ENCODE data around the gene CANT1.

DNA sequence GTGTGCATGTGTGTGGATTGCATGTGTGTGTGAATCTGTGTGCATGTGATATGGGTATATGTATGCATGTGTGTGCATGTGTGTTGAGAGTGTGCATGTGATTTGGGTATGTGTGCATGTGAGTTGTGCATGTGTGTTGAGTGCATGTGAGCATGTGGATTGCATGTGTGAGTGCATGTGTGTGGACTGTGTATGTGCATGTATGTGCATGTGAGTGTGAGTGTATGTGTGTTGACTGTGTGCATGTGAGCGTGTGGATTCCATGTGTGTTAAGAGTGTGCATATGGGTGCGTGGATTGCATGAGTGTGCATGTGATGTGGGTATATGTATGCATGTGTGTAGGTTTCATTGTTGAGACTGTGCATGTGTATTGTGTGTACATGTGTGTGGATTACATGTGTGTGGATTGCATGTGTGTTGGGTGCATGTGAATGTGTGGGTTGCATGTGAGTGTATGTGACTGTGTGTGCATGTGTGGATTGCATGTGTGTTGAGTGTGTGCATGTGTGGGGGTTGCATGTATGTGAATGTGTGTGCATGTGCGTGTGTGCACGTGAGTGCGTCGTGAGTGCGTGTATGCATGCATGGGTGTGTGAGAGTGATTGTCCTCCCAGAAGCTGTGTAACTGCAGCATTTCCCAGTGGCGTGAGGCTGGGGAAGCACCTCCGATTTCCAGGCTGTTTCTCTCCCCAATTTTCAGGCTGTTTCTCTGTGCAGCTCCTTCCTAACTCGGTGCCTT is 33.8 kb upstream of the CANT1 start:
- TF ChIP-seq, protein P1, sequence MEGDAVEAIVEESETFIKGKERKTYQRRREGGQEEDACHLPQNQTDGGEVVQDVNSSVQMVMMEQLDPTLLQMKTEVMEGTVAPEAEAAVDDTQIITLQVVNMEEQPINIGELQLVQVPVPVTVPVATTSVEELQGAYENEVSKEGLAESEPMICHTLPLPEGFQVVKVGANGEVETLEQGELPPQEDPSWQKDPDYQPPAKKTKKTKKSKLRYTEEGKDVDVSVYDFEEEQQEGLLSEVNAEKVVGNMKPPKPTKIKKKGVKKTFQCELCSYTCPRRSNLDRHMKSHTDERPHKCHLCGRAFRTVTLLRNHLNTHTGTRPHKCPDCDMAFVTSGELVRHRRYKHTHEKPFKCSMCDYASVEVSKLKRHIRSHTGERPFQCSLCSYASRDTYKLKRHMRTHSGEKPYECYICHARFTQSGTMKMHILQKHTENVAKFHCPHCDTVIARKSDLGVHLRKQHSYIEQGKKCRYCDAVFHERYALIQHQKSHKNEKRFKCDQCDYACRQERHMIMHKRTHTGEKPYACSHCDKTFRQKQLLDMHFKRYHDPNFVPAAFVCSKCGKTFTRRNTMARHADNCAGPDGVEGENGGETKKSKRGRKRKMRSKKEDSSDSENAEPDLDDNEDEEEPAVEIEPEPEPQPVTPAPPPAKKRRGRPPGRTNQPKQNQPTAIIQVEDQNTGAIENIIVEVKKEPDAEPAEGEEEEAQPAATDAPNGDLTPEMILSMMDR (IDR thresholded peaks at IDR 0.05) = no peak
- TF ChIP-seq POLR2AphosphoS5 (IDR thresholded peaks at IDR 0.05; ENCODE audit: insufficient read depth in 1 of 2, low read depth in 1 of 2) = no peak
